HG03571 (cell line): ENCODE measurements around the gene DUS2.
"Not testable (repeated sequence)": the region's sequence is repeated elsewhere in the genome, so short reads cannot be mapped to it uniquely, and the experiment has no call there.

Experiments used
- ATAC-seq: cut with Tn5 transposase; IDR thresholded peaks from one replicate; pipeline ENCODE4 v1.9.1; 2021; ENCODE audit not compliant: unreplicated experiment

The DUS2 gene

GRCh38 chr16:68116256-68116867 lies 93.3 kb downstream of the DUS2 start:
- ATAC-seq = no peak

- ATAC-seq = no peak
Measured at GRCh38 chr16:68117884-68118283, 94.8 kb downstream of the DUS2 start.

DNA sequence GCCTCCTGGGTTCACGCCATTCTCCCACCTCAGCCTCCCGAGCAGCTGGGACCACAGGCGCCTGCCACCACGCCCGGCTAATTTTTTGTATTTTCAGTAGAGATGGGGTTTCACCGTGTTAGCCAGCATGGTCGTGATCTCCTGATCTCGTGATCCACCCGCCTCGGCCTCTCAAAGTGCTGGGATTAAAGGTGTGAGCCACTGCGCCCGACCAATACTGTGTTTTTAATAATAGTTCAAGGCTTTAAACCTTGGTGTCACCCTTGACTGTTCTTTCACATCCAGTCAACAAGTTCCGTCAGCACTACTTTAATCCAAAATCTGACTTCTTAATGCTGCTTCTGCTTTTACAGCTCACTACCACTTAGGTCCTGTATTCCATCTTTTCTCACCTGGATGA lies 95.9 kb downstream of the DUS2 start:
- ATAC-seq = not testable (repeated sequence)

DNA sequence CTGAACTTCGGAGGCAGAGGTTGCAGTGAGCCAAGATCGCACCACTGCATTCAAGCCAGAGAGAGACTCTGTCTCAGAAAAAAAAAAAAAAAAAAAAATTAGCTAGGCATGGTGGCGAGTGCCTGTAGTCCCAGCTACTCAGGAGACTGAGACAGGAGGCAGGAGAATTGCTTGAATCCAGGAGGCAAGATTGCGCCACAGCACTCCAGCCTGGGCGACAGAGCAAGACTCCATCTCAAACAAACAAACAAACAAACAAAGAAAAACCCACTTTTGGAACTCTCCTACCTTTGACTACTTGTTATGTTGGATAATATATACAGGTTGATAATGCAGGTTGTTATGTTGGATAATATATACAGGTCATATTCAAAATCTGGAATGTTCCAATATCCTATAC lies 97.4 kb downstream of the DUS2 start:
- ATAC-seq = not testable (repeated sequence)

GRCh38 chr16:68126395-68126794 lies 103.3 kb downstream of the DUS2 start:
- ATAC-seq = no peak

DNA sequence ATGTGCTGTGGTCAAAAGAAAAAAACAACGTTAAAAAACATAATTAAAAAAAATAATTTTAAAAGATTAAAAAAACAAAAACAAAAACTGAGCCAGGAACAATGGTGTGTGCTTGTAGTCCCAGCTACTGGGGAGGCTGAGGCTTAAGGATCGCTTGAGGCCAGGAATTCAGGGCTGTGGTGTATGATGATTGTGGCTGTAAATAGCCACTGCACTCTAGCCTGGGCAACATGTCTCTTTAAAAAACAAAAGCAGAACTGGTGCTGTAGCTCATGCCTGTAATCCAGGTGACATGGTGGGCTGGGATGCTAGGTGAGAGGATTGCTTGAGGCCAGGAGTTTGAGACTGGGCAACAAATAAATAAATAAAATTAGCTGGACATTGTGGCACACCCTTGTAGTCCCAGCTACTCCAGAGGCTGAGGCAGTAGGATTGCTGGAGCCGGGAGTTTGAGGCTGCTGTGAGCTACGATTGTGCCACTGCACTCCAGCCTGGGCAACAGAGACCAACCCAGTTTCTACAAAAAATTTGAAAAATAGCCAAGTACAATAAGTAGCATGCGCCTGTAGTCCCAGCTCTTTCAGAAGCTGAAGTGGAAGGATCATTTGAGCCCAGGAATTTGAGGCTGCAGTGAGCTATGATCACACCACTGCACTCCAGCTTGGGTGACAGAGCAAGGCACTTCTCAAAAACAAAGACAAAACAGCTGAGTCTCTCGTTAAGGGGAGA lies 105.7 kb downstream of the DUS2 start:
- no peak for ATAC-seq
